Activated CD4-positive, CD25-positive, alpha-beta regulatory T cell treated with anti-CD3 and anti-CD28 coated beads, Interleukin-2, amount 50 U/mL, for 72 hours (primary cell): ENCODE measurements around the gene SPTSSB.

Experiments used
- DNase-seq: peaks from one replicate; pipeline ENCODE4 v3.0.0; 2021

The SPTSSB gene

DNA sequence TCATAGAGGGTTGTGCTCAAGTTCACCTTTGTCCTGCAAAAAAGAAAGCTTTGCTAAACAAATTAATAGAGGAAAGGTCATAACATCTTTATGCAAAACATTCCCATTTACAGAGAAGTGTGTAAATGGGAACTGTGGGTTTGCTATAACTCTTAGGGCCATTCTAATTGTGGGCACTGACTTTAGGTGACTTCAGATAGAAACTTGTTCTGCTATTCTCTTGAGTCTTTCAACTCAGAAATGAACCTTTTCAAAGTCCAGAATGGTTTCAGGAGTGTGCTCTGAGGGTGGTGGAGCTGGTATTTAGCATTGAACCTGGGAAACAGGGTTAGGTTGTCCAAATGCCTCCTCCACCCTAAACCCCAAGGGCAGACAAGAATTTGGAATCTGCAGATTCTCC, 34.0 kb downstream of the SPTSSB start:
- no peak for DNase-seq

DNA sequence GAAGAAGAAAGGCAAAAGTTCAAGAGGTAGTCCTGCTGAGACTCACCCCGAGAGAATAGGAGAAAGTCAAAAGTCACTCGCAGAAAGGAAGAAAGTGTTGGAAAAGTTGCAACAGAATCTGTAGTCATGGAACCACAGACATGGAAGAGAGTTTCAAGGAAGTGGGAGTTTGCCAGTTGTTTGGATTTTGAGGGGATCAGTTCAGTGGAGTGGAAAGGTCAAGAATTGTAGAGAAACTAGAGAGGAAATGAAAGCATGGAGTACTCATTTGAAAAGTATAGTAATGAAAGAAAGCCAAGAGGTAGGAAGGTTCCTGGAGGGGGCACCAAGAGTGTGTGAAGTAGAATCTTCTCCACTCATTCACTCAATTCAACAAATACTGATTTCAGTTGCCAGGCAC, 34.7 kb downstream of the SPTSSB start:
- no peak for DNase-seq

DNA sequence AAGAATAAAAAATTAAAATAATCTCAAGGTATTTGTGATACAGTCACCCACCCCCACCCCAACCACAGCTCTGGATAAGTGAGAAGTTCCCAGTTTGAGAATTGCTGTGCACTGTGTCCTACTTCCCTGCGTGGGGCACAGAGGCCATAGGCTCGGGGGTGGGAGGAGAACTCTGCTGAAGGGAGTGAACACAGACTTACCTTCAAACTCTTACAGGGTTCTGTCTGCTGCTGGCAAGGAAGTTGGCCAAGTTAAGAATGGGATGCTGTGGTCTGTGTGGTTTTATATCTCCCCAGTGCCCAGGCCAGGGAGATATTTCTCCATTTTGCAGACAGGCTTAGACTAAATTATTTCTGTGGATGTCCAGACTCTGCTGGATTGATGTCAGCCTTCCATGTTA, 37.6 kb downstream of the SPTSSB start:
- no peak for DNase-seq

DNA sequence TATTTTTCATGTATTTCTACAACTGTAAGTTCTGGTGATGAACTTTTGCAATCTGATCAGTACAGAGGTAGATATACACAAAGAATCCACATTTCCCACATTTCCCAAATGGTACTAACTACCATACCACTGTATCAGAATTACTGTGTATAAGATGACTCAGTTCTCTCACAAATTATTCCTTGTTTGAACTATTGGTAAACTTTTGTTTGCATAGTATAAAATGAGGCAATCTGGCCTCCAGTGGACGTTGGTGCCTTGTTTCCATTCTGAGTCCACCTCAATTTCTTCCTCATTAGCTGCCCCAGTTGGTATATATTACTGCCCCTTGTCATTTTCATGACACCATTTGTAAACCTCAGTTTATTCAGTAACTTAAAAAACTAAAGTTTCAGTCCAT, 38.5 kb downstream of the SPTSSB start:
- no peak for DNase-seq

DNA sequence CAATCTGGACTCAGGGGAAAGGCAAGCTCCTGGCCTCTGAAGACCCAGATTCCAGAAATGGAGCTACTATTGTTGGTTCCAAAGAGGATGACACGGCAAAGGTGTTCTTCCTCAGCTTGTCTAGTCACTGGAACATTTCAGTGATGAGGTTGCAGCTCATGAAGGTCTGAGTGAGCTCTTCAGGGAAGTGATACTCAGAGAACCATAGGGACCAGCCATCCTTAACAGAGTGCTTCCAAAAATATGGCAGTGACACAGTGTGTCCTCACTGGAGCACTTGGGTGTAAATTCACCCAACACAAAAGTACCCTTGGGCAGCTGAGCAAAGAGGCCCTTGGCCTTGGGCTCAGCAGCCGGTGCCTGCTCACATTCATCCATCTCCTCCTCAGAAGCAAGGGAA, 46.3 kb downstream of the SPTSSB start:
- no peak for DNase-seq

DNA sequence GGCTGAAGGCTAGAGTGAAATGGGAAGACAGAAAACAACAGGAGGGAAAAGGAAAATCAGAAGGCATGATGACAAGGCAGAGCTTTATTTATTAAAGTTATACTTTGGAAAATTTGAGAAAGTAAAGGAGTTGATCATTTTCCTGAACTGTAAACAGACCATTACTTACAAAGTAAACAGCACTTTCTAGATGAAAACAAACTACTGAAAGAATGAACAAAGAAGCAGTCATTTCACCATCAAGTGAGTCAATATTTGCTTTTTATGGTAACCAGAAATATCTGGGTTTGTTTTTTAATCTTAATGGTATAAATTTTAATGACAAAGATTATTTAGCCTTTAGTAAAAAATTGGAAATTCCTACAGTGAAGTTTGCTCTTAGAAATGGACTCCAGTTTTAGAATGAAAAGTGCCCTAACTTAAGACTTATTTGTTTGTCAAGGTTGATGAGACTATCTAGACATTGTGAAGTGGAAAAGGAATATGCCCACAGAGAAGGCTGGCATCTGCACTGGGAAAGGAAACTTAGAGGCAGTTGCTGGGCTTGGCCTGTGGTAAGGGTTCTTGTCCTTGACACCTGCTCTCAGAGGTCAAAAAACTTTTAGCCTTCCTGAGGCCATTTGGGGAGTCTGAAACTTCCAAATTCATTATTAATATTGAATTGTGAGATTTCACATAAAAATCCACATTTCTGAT, 47.2 kb downstream of the SPTSSB start:
- no peak for DNase-seq

DNA sequence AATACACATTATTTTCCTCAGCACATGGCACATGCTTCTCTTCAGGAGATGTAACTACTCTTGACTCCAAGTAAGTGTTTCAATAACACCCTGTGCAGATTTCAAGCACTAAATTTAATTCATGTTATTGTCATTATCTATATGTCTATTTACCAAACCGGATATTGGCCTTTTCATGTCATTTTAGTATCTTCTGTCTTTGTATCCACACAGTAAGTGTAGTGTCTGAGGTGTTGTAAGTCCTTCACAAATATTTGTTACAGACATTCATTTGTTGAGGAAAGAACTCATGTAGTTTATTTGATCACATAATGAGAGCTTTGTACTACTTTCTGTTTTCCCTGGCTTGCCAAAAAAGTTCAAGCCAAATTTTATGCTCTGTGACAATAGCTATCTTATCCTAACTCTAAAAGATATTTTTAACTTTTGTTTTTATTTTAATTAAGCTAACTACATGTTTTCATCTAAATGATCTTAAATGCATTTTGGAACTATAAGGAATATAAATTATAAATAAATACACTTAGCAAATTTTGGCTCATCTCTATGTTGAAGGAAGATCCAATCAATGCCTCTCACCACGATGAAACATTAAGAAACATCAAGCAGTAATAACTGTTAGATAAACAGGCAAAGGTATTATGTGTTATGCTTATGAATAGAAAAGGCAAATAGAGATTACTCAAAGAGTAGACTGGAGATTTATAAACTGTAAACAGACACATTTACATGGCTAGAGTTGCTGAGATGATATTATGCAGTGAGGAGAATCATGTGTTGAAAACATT, 48.3 kb downstream of the SPTSSB start:
- DNase-seq, result no peak

DNA sequence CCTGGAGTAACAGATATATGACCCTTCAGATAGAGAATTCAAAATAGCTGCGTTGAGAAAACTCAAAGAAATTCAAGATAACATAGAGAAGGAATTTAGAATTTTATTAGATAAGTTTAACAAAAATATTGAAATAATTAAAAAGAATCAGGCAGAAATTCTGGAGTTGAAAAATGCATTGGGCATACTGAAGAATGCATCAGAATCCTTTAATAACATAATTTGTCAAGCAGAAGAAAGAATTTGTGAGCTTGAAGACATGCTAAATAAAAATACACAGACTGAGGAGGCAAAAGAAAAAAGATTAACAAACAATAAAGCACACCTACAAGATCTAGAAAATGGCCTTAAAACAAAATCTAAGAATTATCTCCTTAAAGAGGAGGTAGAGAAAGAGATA, 50.5 kb downstream of the SPTSSB start:
- DNase-seq, result no peak

DNA sequence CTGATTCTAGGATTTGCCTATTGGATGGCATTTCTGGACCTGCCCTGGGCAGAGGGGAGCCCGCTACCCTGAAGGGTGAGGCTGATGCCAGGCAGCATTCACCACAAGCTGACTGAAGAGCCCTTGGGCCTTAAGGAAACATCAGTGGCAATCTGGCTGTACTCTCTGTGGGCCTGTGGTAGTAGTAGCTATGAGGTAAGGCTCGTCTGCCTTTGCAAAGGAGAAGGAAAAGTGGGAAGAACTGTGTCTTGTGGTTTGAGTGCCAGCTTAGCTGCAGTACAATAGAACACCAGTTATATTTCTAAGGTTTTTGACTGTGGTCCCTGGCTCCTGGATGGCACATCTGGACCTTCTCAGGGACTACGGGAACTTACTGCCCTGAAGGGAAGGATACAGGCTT, 51.5 kb downstream of the SPTSSB start:
- no peak for DNase-seq

DNA sequence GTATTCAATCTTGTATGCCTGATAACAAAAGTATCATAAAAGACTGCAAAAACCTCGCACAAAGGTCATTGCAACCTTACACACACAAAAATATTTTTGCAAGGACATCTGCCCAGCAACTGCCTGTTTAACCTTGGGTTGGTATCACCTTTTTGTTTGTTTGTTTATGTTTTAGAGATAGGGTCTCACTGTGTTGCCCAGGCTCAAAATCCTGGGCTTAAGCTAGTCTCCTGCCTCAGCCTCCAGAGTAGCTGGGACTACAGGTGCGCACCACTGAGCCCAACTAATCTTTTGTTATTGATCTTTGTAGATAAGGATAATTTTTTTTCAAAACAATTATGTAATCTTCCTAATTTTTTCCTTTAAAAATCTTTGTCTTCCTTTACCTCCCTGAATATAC, 54.2 kb downstream of the SPTSSB start:
- no peak for DNase-seq

DNA sequence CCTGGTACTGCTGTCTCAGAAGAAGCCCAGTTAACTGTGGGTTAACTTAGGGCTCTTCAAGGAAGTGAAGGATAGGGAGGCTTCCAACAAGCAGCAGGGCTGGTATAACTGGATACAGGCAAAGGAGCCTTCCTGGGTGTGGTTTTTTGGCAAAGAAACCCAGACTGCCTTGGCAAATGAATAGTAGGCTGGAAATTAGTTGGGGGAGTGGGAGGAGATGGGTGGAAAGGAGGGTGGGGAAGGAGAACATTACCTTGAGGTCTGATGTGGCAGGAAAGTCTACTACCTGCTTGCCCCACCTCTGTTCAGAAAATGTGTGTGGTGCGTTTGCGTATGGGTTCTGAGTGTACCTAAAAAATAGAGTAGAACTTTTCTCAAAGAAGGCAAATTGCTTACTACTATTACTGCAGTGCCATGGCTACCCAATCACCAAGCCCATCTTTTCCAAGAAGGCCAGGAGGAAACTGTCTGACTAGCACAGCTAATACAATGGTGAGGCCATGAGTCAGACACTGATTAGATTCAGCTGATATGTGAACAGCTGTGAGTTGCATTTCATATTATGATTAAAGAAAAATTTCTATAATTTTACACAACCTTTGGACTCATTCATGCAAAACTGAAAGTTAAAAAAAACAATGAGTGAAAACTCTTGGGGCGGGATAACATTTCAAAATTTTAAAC, 55.2 kb downstream of the SPTSSB start:
- DNase-seq, result no peak

DNA sequence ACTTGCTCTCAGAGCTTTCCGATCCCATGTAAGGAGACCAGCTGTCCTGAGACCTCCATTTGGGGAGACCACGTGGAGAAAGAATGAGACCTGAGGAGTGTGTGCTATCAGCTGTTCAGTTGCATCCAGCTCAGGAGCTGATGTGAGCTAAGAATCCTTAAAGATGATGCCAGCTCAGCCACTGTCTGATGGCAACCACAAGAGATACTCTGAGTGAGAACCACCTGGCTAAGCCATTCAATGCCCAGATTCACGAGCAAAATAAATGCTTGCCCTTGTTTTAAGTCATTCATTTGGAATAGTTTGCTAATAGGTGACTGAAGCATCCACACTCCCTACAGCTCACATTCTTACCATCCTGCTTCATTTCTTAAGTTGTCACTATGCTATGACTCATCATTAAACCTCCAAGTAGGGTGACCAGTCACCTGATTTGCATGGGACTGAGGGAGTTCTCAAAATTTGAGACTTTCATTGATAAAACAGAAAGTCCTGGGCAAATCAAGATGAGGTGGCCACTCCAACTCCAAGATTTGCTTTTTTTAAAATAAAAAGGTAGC, 56.4 kb downstream of the SPTSSB start:
- DNase-seq, result no peak

DNA sequence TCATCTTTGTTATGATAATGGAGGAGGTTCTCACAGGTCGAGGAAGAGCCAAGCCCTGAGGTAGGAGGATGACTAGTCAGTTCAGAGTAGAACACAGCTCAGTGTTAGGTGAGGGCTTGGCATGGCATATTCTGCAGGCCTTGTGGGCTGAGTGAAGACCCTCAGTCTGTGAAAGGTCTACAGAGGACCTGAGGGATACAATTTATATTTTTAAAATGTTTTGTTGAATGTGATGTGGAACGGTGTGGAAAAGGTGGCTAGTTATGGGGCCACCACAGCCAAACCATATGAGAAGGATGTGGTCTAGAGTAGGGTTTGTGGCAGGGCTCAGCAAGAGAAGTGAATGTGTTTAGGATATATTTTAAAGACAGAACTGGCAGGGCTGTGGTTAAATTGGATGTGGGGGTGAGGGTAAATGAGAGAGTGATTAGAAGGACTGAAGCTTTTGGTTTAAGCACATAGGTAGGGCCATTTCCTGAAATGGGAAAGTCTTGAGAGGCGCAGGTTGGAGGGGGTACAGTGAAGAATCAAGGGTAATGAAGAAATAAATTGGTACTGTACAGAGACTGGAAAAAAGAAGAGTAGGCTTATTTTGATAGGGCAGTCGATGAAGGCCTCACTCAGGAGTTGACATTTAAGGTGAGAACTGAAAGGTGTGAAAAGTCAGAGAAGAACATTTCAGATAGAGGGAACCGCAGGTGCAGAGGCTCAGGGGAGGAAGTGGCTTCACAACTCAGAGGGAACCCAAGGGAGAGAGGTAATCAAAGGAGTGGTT, 60.5 kb downstream of the SPTSSB start:
- DNase-seq, result peak; percentile 44

DNA sequence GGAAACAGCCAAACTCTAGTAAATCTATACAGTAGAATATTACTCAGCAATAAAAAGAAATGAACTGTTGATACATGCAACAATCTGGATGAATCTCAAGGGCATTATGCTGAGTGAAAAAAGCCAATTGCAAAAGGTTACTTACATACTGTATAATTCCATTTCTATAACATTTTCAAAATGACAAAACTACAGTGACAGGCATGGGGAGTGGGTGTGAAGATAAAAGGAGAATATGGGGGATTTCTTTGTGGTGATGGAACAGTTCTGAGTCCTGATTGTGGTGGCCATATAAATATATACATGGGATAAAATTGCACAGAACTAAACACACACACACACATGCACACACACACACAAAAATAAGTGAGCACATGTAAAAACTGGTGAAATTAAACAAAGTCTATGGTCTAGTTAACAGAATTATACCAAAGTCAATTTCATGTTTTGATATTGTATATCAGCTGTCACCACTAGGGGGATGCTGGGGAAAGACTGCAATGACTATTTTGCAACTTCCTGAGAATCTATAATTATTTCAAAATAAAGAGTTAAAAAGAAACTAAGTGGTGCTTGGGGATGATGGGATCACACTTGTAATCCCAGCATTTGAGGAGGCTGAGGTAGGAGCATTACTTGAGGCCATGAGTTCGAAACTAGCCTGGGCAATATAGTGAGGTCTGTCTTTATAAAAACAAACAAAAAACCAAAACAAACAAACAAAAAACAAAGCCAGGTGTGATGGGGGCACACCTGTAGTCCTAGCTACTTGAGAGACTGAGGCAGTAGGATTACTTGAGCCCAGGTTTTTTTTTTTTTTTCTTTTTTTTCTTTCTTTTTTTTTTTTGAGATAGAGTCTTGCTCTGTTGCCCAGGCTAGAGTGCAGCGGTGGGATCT, 66.0 kb downstream of the SPTSSB start:
- DNase-seq, result no peak

DNA sequence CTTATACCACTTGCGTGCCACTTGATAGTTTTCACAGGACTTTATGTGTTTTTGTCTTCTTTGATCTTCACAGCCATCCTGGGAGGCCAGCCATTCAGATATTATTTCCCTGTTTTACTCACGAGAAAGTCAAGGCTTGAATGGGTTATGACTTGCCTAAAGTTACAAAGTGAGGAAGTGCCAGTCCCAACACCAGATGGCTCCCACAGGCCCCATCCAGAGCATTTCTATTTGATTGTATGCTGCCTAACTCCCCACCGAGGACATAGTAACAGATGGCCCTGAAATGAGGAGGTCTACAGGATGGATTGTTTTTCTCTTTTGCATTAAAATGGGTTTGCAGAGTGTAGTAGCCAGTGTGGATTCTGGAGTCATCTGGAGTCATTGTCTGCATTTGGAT, 74.5 kb downstream of the SPTSSB start:
- no peak for DNase-seq

DNA sequence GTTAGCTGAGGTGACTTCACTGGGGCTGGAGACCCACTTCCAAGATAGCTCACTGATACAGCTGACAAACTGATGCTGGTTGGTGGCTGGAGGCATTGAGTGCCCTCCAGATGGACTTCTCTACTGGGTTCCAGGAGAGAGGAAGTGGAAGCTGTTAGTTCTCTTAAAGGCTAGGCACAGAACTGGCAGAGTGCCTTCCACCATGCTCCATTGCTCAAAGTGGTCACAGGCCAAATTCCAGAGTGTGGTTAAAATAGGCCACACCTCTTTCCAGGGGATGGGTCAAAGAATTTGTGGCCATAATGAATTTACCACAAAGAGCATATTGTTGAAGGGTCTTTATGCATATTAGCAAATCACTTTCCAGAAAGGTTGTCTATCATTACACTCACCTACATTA, 76.0 kb downstream of the SPTSSB start:
- no peak for DNase-seq
